ENCODE measurements around the gene CRB1.

The CRB1 gene

DNA sequence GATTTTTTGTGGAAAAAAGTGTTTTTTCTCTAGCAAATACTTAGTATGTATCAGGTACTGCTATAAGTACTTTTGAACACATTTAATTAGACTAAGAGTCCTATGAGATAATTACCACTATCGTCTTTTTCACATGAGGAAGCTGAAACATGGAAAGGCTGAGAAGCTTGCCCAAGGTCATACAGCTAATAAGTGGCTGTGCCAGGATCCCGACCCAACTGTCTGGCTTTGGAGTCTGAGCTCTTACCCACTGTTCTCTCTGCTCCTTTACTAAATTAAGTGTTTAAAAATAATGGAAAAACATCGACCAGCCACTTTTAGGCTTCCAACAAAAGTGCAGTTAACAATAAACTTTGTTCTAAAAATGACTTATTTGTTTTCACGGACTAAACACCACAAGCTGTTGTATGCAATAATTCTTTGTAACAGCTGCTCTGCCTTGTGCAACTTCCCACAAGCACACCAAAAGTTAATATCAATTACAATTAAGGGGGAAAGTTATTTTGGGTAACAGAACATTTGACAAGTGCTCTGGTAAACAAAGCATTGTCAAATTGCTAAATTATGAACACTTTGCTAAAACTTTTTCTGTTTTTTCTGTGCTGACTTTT lies 75.7 kb downstream of the CRB1 start:
- no peak for DNase-seq (ENCODE audit: low read depth)

DNA sequence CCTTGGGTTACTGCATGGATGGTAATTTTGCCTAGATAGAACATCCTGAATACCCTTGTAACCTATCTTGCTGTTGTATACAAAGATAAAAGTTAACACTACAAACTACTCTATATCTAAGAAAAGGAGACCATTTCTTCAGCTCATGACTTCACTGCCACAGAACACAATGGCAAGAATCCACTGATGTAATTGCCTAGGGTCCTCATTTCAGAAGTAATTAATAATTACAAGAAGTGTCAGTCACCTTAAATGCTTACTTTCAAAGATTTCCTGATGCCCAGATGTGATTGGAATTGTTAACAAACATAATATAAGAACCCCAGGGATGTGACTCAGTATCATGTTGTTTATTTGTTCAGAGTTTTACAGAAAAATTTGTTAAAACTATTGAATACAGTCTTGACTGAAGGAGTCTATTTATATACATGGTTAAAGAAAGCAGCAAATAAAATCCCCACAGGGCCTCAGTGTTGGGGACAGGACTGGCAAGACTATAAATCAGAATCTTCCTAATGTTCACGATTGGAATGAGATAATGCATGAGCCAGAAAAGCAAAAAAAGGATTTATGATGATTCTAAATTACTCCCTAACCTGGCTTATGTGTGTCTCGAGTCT lies 83.9 kb downstream of the CRB1 start:
- no peak for DNase-seq (ENCODE audit: low read depth)

DNA sequence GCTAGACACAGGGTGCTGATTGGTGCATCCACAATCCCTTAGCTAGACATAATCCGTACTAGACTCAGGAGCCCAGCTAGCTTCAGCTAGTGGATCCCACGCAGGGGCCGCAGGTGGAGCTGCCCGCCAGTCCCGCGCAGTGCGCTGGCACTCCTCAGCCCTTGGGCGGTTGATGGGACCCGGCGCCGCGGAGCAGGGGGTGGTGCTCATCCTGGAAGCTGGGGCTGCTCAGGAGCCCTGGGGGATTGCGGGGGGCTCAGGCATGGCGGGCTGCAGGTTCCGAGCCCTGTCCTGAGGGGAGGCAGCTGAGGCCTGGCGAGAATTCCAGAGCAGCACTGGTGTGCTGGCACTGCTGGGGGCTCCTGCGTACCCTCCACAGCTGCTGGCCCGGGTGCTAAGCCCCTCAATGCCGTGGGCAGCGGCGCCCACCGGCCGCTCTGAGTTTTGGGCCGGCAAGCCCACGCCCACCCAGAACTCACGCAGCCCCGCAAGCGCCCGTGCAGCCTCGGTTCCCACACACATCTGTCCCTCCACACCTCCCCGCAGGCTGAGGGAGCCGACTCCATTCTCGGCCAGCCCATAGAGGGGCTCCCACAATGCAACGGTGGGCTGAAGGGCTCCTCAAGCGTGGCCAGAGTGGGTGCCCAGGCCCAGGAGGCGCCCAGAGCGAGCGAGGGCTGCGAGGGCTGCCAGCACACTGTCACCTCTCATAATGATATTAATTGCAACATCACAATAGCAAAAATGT lies 87.4 kb downstream of the CRB1 start:
- DNase-seq (ENCODE audit: low read depth), result no peak

- DNase-seq (ENCODE audit: low read depth), result peak; percentile 25
These were observed 88.9 kb downstream of the CRB1 start for GRCh38 chr1:197356723-197357533.

- DNase-seq (ENCODE audit: low read depth), result no peak
These were observed 90.9 kb downstream of the CRB1 start for GRCh38 chr1:197358959-197359358.

- DNase-seq (ENCODE audit: low read depth), result no peak
These were observed 92.0 kb downstream of the CRB1 start for GRCh38 chr1:197360068-197360467.

DNA sequence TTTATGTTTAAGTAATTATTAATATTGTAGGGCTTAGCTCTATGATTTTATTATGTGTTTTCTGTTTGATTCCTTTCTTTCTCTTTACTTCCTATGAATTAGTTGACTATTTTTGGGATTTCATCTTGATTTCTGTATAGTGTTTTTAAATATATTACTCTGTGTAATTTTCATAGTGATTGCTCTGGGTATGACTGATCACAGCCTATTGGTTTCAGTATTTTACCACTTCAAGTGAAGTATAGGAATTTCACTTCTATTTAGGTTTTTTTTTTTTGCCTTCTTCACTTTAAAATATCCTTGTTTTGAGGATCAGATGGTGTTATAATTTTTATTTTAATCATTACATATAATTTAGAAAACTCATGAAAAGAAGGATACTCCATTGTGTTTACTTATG lies 94.8 kb downstream of the CRB1 start:
- DNase-seq (ENCODE audit: low read depth), result no peak

DNA sequence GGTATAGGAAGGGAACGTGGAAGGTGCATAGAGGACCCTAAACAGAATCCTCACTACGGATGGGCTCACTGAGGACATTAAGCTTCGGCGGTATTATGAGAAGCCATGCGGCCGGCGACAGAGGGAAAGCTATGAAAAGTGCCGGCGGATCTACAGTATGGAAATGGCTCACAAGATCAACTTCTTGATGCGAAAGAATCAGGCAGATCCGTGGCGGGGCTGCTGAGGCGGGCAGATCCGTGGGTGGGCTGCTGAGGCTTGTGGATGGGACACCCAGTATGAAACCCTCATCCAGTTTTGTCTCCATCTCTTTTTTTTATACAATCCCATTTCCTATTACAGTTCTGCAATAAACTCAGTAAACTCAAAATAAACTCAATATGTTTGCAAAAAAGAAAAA lies 95.8 kb downstream of the CRB1 start:
- no peak for DNase-seq (ENCODE audit: low read depth)

GRCh38 chr1:197366996-197367395 lies 98.9 kb downstream of the CRB1 start:
- no peak for DNase-seq (ENCODE audit: low read depth)

DNA sequence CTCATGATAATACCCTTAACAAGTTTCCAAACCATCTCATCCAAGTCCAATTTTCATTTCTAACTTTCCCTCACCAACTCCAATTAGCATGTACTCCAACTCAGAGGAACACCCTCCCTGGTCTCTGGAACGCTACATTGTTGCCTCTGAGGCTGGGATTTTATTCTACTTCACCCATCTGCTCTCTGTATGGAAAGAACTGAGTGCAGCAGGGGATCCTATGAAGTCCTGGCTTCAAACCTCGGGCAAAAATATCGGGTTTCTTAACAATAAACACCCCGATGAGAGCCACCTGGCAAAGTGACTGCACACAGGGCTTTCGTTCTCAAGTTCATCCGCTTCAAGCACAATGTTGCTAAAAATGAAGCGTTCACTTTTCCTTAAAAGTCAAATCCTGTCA lies 99.6 kb downstream of the CRB1 start:
- no peak for DNase-seq (ENCODE audit: low read depth)

GRCh38 chr1:197374428-197374827 lies 106.4 kb downstream of the CRB1 start:
- DNase-seq (ENCODE audit: low read depth), result no peak

DNA sequence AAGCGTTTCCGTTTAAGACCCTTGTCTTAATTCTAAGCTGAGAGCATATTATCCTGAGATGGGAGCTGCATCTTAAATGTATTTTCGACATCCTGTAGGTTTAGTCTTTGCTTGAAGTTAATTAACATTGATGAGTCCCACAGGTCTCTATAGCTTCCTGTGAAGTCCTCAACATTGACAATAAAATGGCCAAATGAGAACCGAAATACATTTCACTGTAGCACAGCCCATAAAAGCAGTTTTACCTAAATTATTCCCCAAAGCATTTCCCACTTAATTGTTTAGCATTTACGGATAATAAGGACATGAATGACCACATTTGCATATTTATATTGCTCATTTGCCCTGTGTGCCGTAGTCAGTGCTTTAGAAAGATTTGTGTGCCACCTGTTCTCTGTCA lies 116.4 kb downstream of the CRB1 start:
- DNase-seq (ENCODE audit: low read depth), result no peak

GRCh38 chr1:197388801-197389200 lies 120.7 kb downstream of the CRB1 start:
- DNase-seq (ENCODE audit: low read depth), result no peak

DNA sequence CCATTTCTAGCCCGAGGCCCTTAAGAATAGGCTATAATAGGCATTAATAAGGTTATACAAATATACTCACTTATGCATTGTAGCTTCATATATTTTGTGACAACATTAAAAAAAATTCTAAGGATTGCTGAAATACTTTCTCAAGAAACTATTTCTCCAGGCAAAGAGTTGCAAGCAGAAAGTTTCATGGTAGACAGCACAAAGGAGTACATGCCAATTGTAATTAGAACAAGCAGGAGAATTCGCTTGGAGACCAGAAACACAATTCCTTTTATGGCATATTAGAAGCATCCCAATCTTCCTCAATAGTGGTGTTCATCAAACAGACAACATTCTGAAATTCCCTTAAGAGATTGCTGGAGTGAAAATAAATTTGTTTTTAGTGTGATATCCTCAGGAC lies 122.8 kb downstream of the CRB1 start:
- no peak for DNase-seq (ENCODE audit: low read depth)

DNA sequence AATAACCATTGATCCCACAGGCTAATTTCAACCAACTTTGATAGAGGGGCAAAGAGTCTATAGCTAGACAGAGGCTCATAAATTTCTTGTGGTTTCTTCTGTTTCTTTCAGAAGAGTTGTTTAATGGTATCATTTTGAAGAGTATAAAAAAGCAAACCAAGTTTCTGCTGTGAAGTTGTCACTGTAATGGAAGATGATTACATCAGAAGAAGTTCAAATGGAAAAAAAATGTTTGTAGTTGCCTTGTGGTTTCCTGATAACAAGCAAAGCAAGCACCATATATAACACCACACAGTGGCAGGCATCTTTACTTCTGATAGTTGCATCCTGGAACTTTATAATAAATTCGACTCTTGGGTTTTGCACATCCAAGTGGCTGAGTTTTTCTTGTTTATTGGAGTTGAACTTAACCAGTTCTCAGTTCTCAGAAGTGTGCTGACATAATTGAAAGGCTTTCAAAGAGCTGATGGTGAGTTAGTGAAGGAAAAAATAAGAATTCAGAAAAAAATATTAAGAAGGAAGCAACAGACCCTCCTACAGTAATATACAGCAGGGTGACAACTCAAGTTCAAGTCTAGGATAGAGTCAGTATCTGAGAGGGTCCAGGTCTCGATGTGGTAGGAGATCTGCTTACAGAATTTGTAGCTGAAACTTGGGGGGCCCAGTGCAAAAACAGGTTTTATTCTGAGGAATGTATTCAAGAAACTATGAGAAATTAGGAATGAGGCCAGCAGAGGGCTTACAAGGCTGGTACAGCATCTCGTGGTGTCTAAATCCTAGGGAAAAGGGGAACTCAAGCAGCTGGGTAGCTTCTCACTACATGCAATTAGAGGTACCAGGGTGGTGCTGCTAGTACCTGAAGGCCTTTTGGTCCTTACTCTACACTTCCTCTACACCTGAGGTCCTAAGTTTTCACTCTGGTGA lies 123.5 kb downstream of the CRB1 start:
- no peak for DNase-seq (ENCODE audit: low read depth)

- DNase-seq (ENCODE audit: low read depth), result no peak
These were observed 124.5 kb downstream of the CRB1 start for GRCh38 chr1:197392541-197392940.

- no peak for DNase-seq (ENCODE audit: low read depth)
These were observed 125.1 kb downstream of the CRB1 start for GRCh38 chr1:197393105-197393504.

DNA sequence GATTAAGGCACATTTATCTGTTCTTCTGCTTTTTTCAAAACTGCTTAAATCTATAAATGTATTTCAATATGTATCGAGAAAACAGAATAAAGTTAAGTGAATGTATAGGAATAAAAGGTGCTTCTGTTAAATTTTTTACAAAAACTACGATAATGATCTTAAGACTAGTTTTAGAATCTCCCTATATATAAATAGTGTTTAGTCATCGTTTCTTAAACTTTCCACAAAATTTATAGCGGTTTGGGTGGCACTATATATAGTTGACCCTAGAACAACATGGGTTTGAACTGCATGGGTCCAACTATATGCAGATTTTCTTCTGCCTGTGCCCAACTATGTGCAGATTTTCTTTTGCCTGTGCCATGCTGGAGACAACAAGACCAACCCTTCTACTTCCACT lies 125.7 kb downstream of the CRB1 start:
- DNase-seq (ENCODE audit: low read depth), result no peak

DNA sequence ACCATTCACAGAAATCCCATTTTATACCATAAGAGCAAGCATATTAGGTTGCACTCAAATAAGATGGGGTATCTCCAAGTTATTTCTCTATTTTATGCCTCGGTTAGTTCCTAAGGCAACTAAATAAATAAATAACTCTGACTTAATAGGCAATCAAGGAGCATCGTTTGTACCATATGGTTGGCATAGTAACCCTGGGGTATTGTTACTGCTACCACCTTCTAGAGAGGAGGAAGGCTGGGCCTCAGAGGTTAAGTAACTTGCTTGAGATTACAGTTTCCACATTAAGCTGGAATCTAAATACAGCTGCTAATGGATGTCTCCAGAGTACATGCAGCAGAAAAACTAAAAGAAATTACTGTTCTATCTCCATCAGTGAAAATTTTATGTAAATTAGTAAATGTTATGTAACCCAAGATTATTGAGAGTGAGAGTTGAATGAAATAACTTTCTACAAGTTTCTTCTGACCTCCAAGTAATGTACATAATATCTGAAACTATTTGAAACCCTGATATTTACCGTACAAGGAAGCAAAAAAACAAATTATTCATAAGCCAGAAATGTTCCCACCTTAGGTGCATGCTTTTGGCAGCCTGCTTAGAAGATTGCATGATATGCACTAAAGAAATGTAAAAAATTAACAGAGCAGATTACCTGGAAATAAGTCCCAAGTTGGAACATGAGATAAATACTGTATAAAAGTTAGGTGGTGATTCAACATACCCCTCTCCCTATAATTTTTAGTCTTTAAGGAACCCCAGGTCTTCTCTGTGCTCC lies 127.0 kb downstream of the CRB1 start:
- no peak for DNase-seq (ENCODE audit: low read depth)

GRCh38 chr1:197397895-197398294 lies 129.8 kb downstream of the CRB1 start:
- no peak for DNase-seq (ENCODE audit: low read depth)

Data from stromal cell of bone marrow (primary cell).